Nephron progenitor cell (in vitro differentiated cells): ENCODE data around the gene SLC15A4.

Experiments
- DNase-seq: peaks from one replicate; pipeline ENCODE4 v3.0.0; 2021
- H3K27ac Mint-ChIP-seq: 2 replicates; pipeline ENCODE4 v1.8.0; 2021; ENCODE audit warnings: mild to moderate bottlenecking, moderate library complexity, mixed read lengths
- H3K27me3 Mint-ChIP-seq: 2 replicates; pipeline ENCODE4 v1.8.0; 2021; ENCODE audit warnings: mild to moderate bottlenecking, low read depth, mixed read lengths; ENCODE audit not compliant: poor library complexity
- H3K36me3 Mint-ChIP-seq: 2 replicates; pipeline ENCODE4 v1.8.0; 2021; ENCODE audit warnings: low read depth, mixed read lengths
- H3K4me1 Mint-ChIP-seq: 2 replicates; pipeline ENCODE4 v1.8.0; 2021; ENCODE audit warnings: mixed read lengths
- H3K4me3 Mint-ChIP-seq: 2 replicates; pipeline ENCODE4 v1.8.0; 2021; ENCODE audit warnings: mild to moderate bottlenecking, moderate library complexity, mixed read lengths
- H3K9me3 Mint-ChIP-seq: 2 replicates; pipeline ENCODE4 v1.8.0; 2021; ENCODE audit warnings: mild to moderate bottlenecking, moderate library complexity, mixed read lengths
- CTCF ChIP-seq: fragments of 200-600 bp; sonication (generic); IDR thresholded peaks from 2 replicates; pipeline ENCODE4 v1.5.0; 2021; ENCODE audit warnings: antibody characterized with exemption

SLC15A4 gene

GRCh38 chr12:128792881-128793280, 30.9 kb downstream of the SLC15A4 start:
- peaks cover 65% of the 10 kb centered on the region for H3K36me3 Mint-ChIP-seq
- DNase-seq = no peak
- peak overlapping the region; percentile 94 for H3K27ac Mint-ChIP-seq
- H3K4me3 Mint-ChIP-seq = no peak overlapping the region
- no peak for TF ChIP-seq CTCF
- no peaks in the 10 kb centered on the region for H3K27me3 Mint-ChIP-seq
- no peaks in the 10 kb centered on the region for H3K9me3 Mint-ChIP-seq
- H3K4me1 Mint-ChIP-seq = peaks cover 45% of the 10 kb centered on the region

GRCh38 chr12:128792398-128792797, 31.4 kb downstream of the SLC15A4 start:
- no peak for TF ChIP-seq CTCF
- H3K36me3 Mint-ChIP-seq = peaks cover 60% of the 10 kb centered on the region
- no peaks in the 10 kb centered on the region for H3K9me3 Mint-ChIP-seq
- H3K27ac Mint-ChIP-seq = peak overlapping the region; percentile 94
- DNase-seq = no peak
- no peak overlapping the region for H3K4me3 Mint-ChIP-seq
- H3K4me1 Mint-ChIP-seq = peaks cover 40% of the 10 kb centered on the region
- no peaks in the 10 kb centered on the region for H3K27me3 Mint-ChIP-seq

GRCh38 chr12:128791395-128792322, 32.1 kb downstream of the SLC15A4 start:
- H3K4me1 Mint-ChIP-seq = peaks cover 33% of the 10 kb centered on the region
- H3K36me3 Mint-ChIP-seq = peaks cover 53% of the 10 kb centered on the region
- H3K27me3 Mint-ChIP-seq = no peaks in the 10 kb centered on the region
- TF ChIP-seq CTCF = no peak
- H3K9me3 Mint-ChIP-seq = no peaks in the 10 kb centered on the region
- DNase-seq = no peak
- H3K4me3 Mint-ChIP-seq = no peak overlapping the region
- no peak overlapping the region for H3K27ac Mint-ChIP-seq

- peaks cover 45% of the 10 kb centered on the region for H3K36me3 Mint-ChIP-seq
- H3K9me3 Mint-ChIP-seq = no peaks in the 10 kb centered on the region
- no peak overlapping the region for H3K4me3 Mint-ChIP-seq
- no peak for TF ChIP-seq CTCF
- no peaks in the 10 kb centered on the region for H3K27me3 Mint-ChIP-seq
- peaks cover 29% of the 10 kb centered on the region for H3K4me1 Mint-ChIP-seq
- DNase-seq = no peak
- H3K27ac Mint-ChIP-seq = no peak overlapping the region
Measured at GRCh38 chr12:128790653-128791373, 32.9 kb downstream of the SLC15A4 start.

- Mint-ChIP-seq H3K36me3 (peaks cover 39% of the 10 kb centered on the region), H3K27ac (no peak overlapping the region), H3K4me1 (peaks cover 28% of the 10 kb centered on the region), H3K9me3 (no peaks in the 10 kb centered on the region), H3K4me3 (no peak overlapping the region), H3K27me3 (peaks cover 4% of the 10 kb centered on the region)
- DNase-seq = no peak
- TF ChIP-seq CTCF = no peak
Measured at GRCh38 chr12:128790221-128790620, 33.5 kb downstream of the SLC15A4 start.
